ENCODE results near the gene ARHGAP24.
"Not testable (repeated sequence)": the region's sequence is repeated elsewhere in the genome, so short reads cannot be mapped to it uniquely, and the experiment has no call there.

The ARHGAP24 gene

GRCh38 chr4:85824166-85824945 is 349.4 kb downstream of the ARHGAP24 start:
- no peak for DNase-seq

GRCh38 chr4:85826060-85826678 is 351.2 kb downstream of the ARHGAP24 start:
- no peak for DNase-seq

GRCh38 chr4:85828027-85828890 is 353.3 kb downstream of the ARHGAP24 start:
- no peak for DNase-seq

GRCh38 chr4:85829276-85830051 is 354.5 kb downstream of the ARHGAP24 start:
- DNase-seq, result no peak

GRCh38 chr4:85831647-85832046 is 356.7 kb downstream of the ARHGAP24 start:
- DNase-seq, result no peak

GRCh38 chr4:85833302-85833701 is 358.4 kb downstream of the ARHGAP24 start:
- no peak for DNase-seq

GRCh38 chr4:85834934-85835333 is 360.0 kb downstream of the ARHGAP24 start:
- DNase-seq, result no peak

GRCh38 chr4:85836588-85837438 is 361.9 kb downstream of the ARHGAP24 start:
- DNase-seq, result no peak

GRCh38 chr4:85837439-85837733 is 362.4 kb downstream of the ARHGAP24 start:
- no peak for DNase-seq

- DNase-seq, result not testable (repeated sequence)
Measured at GRCh38 chr4:85839981-85840451, 365.1 kb downstream of the ARHGAP24 start.

- DNase-seq, result no peak
Measured at GRCh38 chr4:85842540-85842939, 367.6 kb downstream of the ARHGAP24 start.

GRCh38 chr4:85853740-85854139 is 378.8 kb downstream of the ARHGAP24 start:
- not testable (repeated sequence) for DNase-seq

- DNase-seq, result no peak
Measured at GRCh38 chr4:85854546-85854945, 379.6 kb downstream of the ARHGAP24 start.

GRCh38 chr4:85860066-85860740 is 385.3 kb downstream of the ARHGAP24 start:
- no peak for DNase-seq

- no peak for DNase-seq
Measured at GRCh38 chr4:85861064-85861765, 386.3 kb downstream of the ARHGAP24 start.

- DNase-seq, result no peak
Measured at GRCh38 chr4:85862896-85863295, 387.9 kb downstream of the ARHGAP24 start.

GRCh38 chr4:85864259-85865205 is 389.6 kb downstream of the ARHGAP24 start:
- no peak for DNase-seq

GRCh38 chr4:85865256-85865655 is 390.3 kb downstream of the ARHGAP24 start:
- DNase-seq, result no peak

- DNase-seq, result no peak
Measured at GRCh38 chr4:85866508-85866907, 391.6 kb downstream of the ARHGAP24 start.
